ENCODE results near the gene DTD2.
"Not testable (repeated sequence)": the region's sequence is repeated elsewhere in the genome, so short reads cannot be mapped to it uniquely, and the experiment has no call there.

DTD2 gene

DNA sequence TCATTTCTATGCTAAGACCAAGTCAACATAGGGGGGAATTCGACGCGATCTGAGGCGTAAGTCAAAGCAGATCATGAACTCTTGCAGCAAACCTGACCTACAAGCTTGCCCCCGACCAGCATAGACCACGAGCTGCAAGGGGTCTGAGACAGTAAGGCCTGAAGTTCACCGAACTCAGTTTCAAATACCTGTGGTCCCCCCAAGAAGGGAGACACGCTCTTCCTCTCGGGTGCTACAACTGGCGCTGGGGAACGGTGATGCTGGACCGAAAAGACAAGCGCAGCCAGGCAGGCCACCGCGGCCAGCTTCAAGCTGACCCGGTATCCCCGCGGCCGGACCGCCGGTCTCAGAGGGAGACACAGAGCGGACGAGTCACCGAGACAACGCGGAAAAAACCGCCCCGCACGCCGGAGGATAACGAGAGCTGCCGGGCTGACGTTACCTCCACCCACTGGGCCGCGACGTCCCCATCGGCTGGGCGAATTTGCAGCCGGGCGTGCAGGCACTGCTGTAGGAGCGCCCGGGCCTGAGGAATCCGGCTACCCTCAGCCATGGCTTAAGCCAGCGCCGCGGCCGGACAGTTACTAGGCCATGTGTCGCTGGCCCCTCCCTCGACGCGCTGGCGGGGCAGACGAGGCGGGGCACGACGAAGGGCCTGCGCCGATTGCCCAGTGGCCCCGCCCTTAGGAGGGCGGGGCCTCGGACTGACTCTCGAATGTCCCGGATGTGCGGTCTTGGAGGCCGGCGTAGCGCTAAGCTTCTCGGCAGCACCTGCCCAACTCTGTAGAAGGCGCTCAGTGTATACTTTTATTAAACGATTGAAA is at the start of gene DTD2:
Gene DTD2, minus strand, starts transcription at position 666 of the 824 bp plus-strand sequence. Its CDS starts 113 bp downstream, at position 553.
- peak; percentile 68 for DNase-seq (ENCODE audit: low read depth)

DNA sequence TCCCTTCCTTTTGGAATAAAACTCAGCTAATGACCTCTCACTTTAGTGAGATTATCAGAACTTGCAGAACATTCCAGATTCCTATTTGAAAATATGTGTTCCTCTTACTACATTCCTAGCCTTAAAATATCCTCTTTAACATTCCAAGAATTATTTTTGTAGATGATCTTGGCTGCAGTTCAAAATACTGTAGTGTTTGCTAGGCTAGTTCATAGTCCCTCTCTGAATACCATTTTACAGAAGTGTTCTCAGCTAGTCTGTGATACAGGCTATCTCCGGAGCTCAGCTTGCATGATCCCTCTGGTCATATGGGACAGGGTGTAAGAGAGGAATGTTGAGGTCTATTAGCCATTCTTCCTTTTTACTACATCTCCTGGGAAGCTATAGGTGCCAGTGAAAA is 48.1 kb upstream of the DTD2 start:
- DNase-seq (ENCODE audit: low read depth): peak; percentile 35

DNA sequence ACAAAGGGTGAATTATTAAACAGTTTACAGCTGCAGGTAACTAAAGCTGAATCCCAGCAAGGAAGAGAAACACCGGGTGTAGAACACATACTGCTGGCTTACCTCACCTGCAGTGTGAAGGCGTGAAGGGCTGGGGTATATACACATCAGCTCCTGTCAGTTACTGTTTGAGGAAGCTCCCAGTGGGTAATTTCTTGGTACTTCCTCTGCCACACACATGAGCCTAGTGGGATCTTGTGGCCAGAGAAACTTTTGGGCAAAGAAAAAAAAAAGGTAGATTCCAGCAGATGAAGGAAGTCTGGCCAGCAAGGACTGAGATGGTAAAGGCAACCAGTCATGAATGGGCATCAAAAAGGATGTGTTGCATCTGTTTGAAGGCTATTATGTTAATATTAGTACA is 44.6 kb upstream of the DTD2 start:
- DNase-seq (ENCODE audit: low read depth): no peak

DNA sequence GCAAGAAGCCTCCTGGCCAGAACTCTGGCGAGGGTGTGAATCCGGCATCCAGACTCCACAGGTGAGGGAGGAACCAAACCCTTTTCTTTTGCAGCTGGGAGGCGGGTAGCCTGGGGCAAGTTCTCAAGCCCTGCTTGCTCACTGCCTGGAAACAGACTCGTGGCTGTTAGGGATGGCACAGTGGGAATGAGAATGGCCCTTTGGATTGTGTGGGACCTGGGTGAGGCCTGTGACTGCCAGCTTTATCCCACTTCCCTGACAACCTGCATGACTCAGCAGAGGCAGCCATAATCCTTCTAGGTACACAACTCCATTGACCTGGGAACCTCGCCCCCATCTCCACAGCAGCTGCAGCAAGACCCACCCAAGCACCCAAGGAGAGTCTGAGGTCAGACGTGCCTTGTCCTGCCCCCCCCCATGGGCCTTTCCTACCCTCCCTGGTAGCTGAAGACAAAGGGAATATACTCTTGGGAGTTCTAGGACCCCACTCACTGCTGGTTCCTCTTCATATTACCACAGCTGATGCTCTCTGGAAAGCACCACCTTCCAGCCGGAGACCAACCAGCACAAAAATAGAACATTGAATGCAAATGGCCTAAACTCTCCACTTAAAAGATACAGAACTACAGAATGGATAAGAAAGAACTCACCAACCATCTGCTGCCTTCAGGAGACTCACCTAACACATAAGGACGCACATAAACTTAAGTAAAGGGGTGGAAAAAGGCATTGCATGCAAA is 35.6 kb upstream of the DTD2 start:
- DNase-seq (ENCODE audit: low read depth): no peak

DNA sequence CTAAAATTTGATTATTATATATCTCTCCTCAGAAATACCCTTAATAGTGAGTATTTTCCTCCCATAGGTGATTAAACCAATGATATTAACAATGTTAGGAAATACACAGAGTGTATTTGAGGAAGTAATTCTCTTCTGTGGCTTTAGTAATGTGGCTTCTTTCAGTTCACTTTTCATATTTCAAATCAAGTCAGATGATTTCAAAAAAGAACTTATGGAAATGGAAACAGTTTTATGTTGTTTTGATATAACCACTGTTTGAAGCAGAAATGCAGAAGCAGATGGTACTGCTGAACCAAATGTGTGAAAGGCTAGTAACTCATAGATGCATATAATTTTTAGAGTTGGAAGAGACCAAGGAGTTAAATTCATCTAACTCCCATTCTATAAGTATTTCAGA is 32.4 kb upstream of the DTD2 start:
- DNase-seq (ENCODE audit: low read depth): no peak

DNA sequence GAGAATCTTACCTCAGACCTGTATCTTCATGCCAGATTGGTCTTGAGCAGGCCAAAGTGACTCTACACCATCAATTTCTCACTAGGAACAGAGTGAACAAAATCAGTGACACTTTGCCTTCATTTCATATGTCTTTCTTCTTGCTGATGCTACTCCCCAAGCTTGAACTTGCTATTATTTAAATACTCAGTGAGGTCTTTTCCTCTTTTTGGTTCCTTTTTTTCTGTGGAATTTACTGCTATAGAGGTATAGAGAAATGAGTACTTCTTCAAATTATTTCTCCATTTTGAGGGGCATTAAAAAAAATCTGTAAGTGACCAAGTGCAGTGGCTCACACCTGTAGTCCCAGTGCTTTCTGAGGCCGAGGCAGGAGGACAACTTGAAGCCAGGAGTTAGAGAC is 30.6 kb upstream of the DTD2 start, which contains the start of gene GPR33:
Gene GPR33, minus strand, starts transcription at position 154 of the 400 bp plus-strand sequence. CDS start 4,074 bp downstream, outside the sequence.
- DNase-seq (ENCODE audit: low read depth): no peak

DNA sequence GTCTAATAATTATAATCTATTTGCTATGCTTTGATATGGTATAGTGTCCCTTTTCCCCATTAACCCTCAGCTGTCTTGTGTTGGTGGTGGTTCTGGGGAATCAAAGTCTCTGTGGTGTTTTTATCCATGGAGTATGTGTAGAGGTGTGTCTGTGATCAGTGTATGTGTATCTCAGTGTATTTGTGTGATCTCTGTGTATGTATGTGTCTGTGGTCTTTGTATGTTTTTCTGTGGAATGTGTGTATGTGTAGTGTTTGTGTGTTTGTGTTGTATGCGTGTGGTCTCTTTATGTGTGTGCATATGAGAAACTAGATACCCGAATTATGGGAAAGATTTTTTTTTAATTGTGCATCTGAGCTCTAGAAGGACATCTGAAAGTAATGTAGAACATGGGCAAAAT is 29.5 kb upstream of the DTD2 start:
- DNase-seq (ENCODE audit: low read depth): no peak

DNA sequence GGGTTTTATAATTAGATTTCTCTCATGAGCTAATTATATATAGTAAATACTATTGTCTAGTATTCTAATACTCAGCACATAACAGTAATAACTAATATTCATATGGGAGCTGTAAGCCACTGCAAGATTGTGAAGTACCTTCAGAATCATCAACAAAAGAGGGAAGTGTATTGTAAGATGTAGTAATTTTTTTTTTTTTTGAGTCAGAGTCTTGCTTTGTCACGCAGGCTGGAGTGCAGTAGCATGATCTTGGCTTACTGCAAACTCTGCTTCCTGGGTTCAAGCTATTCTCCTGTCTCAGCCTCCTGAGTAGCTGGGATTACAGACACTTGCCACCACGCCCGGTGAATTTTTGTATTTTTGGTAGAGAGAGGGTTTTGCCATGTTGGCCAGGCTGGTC is 27.4 kb upstream of the DTD2 start:
- DNase-seq (ENCODE audit: low read depth): no peak

DNA sequence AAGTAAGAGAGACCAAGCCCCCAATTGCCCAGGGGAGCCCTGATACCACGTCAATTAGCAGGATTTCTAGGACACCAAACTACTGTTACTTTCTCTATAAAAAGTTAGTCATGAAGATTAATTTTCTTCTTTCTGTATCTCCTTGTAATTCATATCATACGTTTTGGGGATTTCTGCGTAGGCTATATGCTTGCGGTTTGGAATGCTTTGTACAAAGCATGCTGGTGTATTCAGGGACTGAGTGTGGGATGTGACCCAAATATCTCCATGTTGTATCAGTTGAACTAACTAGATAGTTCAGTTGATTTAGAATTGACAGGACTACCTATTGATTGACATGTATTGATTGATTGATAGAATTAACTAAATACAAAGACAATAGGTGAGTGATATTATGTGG is 22.9 kb upstream of the DTD2 start:
- DNase-seq (ENCODE audit: low read depth): no peak

DNA sequence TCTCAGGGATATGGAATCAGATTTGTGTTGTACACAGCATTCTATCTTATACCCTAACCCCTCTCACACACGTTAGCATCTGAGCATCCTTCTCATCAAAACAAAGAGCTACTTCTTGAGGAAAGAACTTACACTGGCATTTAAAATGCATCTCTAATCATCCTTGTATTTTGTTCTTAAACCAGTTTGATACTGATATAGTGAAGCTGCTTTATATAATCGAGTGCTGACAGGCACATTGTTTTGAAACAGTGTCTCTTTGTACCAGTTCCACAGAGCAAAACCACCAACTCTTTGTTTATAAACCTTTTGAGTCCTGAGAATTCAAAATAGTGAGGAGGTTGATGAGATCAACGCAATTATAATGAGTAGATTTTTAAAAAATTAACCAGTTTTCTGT is 21.7 kb upstream of the DTD2 start:
- no peak for DNase-seq (ENCODE audit: low read depth)

DNA sequence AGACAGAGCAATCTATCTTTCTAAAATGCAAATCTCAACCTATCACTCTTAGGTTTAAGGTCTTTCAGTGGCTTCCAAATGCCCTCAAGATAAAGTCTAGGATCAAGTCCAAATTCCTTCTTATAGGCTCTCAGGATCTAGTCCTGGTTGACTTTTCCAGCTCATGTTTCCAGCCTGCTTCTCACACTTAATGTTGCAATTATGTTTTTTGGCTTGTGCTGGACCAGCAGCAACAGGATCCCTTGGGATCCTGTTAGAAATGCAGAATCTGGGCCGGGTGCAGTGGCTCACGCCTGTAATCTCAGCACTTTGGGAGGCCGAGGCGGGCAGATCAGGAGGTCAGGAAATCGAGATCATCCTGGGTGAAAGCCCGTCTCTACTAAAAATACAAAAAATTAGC is 19.9 kb upstream of the DTD2 start:
- DNase-seq (ENCODE audit: low read depth): no peak

DNA sequence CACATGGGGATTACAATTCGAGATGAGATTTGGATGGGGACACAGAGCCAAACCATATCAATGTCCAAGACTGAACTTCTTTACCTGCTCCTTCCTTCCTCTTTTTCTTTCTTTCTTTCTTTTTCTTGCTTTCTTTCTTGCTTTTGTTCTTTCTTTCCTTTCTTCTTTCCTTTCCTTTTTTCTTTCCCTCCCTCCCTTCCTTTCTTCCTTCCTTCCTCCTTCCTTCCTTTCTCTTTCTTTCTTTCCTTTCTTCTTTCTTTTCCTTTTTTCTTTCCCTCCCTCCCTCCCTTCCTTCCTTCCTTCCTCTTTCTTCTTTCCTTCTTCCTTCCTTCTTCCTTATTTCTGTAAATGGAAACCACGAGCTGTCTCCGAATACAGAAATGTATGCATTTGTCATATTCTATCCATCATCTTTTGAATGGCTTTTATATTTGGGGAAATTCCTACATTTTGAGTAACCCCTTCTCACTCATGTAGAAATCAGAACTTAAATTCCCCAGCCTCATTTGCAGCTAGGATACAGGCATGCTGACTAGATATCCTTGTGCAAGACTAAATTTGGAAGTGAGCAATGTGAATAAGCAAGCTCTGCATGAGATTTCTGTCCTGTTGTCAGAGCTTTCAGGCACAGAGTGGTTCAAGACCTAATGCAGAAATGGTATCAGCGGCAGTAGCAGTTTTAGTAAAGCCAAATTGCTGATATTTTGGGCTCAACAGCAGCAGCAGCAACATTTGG is 19.0 kb upstream of the DTD2 start:
- DNase-seq (ENCODE audit: low read depth): no peak

DNA sequence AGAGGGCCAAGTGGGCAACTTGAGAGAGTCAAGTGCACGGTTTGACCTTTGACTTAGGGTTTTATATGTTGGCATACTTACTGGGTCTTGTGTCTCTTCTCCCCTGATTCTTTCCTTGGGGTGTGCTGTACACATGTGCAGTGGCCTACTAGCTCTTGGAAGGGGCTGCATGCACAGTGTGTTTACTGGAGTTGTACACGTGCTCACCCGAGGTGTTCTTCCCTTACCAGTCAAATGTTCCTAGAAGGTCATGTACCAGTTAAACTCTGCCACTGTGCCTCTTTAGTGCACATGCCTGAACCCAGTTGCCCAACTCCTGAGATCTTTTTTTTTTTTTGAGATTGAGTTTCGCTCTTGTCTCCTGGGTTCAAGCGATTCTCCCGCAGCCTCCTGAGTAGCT is 9.2 kb upstream of the DTD2 start:
- no peak for DNase-seq (ENCODE audit: low read depth)

DNA sequence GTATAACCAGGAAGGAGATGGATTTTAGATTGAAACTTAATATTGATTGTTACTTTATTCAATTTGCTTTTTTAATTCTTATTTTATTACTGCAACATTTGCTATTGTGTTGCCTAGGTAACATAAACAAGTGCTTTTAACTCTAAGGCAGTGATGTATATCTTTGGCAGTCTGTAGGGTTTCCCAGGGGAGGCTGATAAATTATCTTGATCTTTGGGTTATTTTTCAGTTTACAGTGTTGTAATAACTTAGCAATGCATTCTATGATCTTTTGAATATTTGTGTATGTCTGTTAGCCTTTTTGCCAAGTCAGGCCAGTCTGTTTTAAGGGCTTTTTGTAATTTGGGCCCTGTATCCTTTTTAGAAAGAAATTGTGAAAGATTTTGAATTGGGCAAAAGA is 7.8 kb upstream of the DTD2 start:
- DNase-seq (ENCODE audit: low read depth): peak; percentile 50

DNA sequence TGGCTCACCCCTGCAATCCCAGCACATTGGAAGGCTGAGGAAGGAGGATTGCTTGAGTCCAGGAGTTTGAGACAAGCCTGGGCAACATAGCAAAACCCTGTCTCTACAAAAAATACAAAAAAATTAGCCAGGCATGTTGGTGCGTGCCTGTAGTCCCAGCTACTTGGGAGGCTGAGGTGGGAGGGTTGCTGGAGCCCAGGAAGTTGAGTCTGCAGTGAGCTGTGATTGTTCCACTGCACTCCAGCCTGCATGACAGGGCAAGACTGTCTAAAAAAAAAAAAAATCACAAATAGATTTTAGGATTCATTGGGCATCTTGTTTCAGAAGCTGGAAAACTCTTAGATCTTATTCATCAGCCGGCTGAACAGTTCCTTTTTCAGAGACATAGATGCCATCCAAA is 5.1 kb upstream of the DTD2 start:
- not testable (repeated sequence) for DNase-seq (ENCODE audit: low read depth)

DNA sequence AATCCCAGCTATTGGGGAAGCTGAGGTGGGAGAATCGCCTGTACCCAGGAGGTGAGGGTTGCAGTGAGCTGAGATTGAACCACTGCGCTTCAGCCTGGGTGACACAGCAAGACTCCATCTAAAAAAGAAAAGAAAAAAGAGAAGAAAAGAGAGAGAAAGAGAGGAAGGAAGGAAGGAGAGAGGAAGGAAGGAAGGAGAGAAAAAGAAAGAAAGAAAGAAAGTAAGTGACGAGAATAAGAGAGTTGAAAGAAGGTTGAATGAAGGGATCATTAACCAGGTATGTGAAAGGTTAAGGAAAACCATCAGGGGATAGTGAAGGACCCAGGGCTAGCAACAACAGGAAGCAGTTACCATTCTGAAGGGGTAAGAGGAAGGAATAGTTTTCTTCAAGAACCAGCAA is 4.2 kb upstream of the DTD2 start:
- no peak for DNase-seq (ENCODE audit: low read depth)

DNA sequence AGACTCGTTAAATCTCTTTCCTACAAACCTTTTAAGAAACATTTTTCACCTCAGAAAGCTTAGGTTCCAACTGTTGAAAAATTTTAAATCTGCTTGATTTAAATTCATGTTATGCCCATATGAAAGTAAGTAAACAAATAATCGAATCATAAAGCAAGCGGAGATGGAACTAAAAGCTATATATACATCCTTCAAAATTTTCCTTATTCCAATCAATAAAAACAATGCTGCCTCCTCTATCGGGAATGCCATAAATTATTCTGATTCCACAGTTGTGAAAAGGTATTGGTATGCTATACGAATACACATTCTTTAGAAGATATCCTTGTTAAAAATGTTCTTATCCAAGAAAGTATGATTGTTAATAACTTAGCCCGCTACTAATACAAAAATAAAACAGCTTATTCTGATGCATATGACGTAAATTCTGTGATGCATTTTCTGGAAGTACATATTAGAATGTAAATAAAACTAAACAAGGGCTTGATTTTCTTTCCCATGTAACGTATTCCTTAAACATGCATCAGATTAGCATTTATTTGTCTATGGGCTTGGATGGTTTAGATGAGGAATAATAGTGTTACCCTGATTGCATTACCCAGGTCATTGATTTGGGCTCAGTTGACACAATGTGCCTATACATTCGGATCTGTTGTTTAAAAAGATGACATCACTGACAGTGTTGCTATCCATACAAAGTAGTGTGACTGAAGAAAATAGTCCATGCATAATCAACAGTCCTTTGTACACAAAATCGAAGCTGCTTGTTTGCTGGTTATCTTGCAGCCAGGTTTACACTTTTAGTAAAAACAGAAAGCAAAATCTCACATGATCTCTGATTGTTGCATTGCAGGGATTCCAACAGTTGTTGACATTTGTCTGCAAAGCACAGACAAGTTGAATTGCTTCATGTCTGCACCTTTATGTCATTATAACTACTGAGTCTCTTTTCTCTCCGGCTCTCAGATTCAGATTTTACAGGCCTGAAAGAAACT is 656 bp upstream of the DTD2 start:
- DNase-seq (ENCODE audit: low read depth): no peak

DNA sequence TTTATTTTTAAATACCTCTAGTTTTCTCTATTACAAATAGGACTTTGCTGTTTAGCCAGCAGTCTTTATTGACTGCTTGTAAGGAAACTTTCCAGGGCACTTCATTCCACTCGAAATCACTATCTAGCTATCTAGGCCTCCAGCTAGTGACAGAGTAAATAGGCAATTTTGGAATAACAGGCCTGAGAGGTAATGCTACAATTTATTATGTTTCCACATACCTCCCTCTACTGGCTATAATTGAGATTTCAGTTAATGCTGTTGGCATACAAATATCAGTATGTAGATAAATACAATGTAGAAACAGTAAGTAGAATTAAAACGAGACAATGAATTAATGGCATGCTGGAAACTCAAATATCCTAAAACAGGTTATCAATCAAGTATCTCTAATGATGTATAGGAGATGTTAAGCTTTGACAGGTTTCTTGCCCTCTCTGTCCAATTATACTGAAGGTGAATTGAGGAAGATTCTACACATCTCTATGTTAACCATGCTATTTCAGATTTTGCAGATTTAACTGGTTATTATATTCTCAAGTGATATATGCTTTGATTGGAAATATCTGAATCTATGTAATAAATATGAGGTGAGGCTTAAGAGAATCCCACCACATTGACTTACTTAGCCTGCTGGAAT is 7.2 kb downstream of the DTD2 start:
- peak; percentile 21 for DNase-seq (ENCODE audit: low read depth)

DNA sequence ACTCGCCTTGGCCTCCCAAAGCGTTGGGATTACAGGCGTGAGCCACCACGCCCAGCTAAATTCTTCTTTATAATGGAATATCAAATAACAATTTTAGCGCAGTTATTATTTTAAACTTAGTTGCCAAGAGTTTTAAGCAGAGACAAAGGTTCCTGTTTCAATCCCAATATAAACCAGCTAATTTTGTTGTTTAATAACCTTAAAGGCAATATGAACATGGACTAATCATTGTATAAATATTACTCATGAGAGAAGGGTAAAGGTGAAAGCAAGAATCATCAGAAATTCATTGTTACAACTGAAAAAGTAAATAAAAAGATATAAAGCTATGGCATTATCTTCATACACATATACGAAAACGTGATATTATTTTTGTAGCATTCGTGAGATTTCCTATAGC is 8.2 kb downstream of the DTD2 start:
- no peak for DNase-seq (ENCODE audit: low read depth)

DNA sequence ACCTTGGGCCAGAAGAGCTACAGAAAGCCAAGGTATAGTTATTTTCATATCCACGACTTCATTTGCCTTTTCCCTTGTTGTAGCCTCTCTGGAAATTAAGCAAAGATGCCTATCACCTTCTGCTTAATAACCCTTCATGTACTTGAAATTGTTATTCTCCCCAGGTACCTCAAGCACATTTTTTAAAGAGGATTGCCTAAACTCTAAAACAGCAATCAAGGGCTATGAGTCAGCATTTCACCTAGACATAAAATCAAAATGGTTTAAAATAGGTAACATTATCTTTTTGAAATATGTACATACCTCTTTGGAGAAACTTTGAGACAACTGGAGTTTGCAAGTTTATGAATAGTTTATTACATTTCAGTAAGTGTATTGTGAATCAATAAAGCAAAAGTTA is 11.6 kb downstream of the DTD2 start:
- no peak for DNase-seq (ENCODE audit: low read depth)

DNA sequence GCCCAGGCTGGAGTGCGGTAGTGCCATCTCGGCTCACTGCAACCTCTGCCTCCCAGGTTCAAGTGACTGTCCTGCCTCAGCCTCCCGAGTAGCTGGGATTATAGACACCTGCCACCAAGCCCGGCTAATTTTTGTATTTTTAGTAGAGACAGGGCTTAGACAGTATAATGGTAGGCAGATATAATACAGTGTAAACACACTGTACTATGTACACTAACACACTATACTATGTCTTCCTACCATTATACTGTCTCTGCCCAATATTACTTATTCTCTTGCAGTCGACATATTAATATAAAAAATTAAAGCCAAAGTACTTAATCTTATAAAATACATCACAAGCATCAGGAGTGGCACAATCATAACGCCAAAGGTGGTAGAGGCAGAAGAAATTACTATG is 15.0 kb downstream of the DTD2 start:
- no peak for DNase-seq (ENCODE audit: low read depth)

Measured in GM04503 (cell line).